Epithelial cell of esophagus (primary cell): ENCODE measurements around the gene MAD1L1.
"Not testable (repeated sequence)": the region's sequence is repeated elsewhere in the genome, so short reads cannot be mapped to it uniquely, and the experiment has no call there.

Experiments used
- DNase-seq: peaks from one replicate; pipeline ENCODE4 v3.0.0; 2010; ENCODE audit warnings: low read depth
- H3K4me3 ChIP-seq: 2 replicates; pipeline ENCODE4 v1.5.1; 2011; ENCODE audit warnings: mild to moderate bottlenecking, low read length, control low read depth
- CTCF ChIP-seq: IDR thresholded peaks from 2 replicates; pipeline ENCODE4 v1.5.1; 2011; ENCODE audit warnings: low read depth, mild to moderate bottlenecking, low read length, control low read depth, inconsistent platforms; ENCODE audit not compliant: insufficient read depth; ENCODE audit errors: missing control alignments

MAD1L1 gene

GRCh38 chr7:1829111-1829510 lies 403.6 kb downstream of the MAD1L1 start:
- H3K4me3 ChIP-seq = no peak overlapping the region
- no peak for TF ChIP-seq CTCF
- DNase-seq = no peak

- H3K4me3 ChIP-seq, DNase-seq: not testable (repeated sequence)
These were observed 404.6 kb downstream of the MAD1L1 start for GRCh38 chr7:1828170-1828569.

- DNase-seq, H3K4me3 ChIP-seq: not testable (repeated sequence)
These were observed 405.2 kb downstream of the MAD1L1 start for GRCh38 chr7:1827521-1827981.

GRCh38 chr7:1826931-1827330 lies 405.8 kb downstream of the MAD1L1 start:
- not testable (repeated sequence) for H3K4me3 ChIP-seq

GRCh38 chr7:1825897-1826741 lies 406.6 kb downstream of the MAD1L1 start:
- no peak for TF ChIP-seq CTCF
- no peak for DNase-seq
- no peak overlapping the region for H3K4me3 ChIP-seq

More at GRCh38 chr7:1826931-1827330, 405.8 kb downstream of the MAD1L1 start:
- not testable (repeated sequence) for DNase-seq

- DNase-seq, H3K4me3 ChIP-seq: not testable (repeated sequence)
These were observed 407.2 kb downstream of the MAD1L1 start for GRCh38 chr7:1825647-1825896.

GRCh38 chr7:1824882-1825646 lies 407.7 kb downstream of the MAD1L1 start:
- not testable (repeated sequence) for H3K4me3 ChIP-seq

GRCh38 chr7:1824151-1824881 lies 408.4 kb downstream of the MAD1L1 start:
- H3K4me3 ChIP-seq, DNase-seq: not testable (repeated sequence)

More at GRCh38 chr7:1824882-1825646, 407.7 kb downstream of the MAD1L1 start:
- not testable (repeated sequence) for DNase-seq

GRCh38 chr7:1823376-1824150 lies 409.2 kb downstream of the MAD1L1 start:
- no peak overlapping the region for H3K4me3 ChIP-seq
- no peak for DNase-seq
- no peak for TF ChIP-seq CTCF
